Measurements from ENCODE around the gene LRRC31. TPM values are rescaled to one million over a fixed set of nuclear protein-coding genes. Genes with fewer than 3 reads are reported as not detected.

LRRC31 gene
- total RNA-seq: 2.9 TPM

DNA sequence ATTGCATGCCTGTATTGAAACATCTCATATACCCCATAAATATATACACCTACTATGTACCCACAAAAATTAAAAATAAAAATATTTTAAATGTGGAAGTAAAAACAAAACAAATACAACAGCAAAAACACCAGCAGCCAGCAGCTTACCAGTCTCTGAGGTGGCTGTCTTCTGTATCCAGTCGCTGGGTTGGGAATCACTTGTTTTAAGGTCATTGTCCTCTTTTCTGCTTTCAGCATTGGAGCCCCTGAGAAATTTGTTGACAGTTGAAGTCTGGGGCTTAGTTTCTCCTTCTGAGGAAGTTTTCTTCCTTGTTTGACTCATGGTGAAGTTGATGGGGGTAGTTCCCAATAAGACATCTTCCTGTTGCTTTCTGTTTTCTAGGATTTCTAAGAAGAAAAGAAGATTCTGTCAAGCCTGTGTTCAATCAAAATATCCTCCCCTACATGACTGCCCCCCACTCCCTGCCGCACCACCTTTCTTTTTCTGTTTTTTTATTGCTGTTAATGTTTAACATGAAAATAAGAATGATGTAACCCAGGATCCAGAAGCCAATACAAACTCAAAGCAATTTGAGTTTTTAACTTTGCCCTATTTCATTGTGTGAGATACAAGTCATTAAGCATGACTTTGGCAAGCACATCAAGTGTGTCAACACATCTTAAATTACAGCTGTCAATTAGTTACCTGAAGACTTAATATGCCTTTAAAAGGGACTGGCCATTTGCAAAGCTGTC lies at the start of gene LRRC31:
Gene LRRC31, minus strand, starts transcription at position 452 of the 737 bp plus-strand sequence. Its CDS starts 128 bp downstream, at position 324.
- no peak for DNase-seq (ENCODE audit: low spot score)

DNA sequence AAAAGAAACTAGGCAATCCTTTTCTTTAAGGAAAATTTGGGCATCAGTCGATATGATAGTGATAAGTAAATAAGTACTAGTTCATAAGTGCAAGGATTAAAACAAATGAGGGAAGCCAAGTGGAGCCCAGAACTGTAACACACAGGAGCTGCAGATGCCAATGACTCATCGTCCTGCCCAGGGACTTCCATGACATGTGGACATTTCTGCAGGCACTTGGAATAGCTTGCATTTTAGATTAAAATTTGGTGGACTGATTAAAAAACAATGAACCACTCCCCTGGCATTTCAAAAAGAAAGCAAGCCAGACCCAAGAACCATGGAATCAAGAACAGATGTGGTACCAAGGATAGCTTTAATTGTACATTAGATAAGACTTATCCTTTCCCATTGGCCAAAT lies 44.6 kb upstream of the LRRC31 start:
- DNase-seq (ENCODE audit: low spot score): no peak

DNA sequence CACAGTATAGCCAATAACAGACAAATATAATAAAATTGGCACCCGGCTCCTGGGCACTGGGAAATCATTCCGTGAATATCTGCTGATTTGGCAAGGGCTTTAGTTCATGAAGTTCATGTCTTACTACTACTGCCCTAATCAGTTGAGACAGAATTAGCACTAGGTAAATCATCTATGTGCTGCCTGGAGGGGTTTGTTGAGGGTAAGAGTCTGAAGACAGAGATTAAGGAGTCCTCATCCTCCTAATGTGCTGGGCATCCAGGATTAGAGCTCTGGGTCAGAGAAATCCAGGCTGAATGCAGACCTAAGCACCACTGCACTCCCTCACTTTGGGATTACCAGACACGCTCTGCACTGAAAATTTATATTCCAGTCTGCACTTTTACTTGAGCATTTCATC lies 43.6 kb upstream of the LRRC31 start:
- no peak for DNase-seq (ENCODE audit: low spot score)

DNA sequence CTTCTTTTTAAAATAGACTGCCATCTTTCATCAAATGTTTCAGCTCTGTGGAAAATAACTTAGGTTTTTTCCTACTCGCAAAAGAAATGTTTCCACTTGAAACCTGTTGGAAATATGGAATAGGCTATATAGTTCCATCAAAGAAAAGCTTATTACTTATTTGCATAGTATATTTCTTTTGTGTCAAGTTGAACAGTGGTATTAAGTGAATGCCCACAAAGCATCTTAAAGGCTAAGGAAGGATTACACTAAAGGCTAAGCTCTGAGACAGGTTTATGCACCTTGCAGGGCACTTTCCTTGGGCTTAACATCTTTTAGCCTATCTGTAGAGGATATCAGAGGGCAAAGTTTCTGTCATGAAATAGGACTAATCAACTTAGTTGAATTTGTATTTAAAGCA lies 41.5 kb upstream of the LRRC31 start, which contains the start of gene SAMD7:
Gene SAMD7, plus strand, starts transcription at position 301 of the 400 bp plus-strand sequence. CDS start 7,927 bp downstream, outside the sequence.
- DNase-seq (ENCODE audit: low spot score): no peak

DNA sequence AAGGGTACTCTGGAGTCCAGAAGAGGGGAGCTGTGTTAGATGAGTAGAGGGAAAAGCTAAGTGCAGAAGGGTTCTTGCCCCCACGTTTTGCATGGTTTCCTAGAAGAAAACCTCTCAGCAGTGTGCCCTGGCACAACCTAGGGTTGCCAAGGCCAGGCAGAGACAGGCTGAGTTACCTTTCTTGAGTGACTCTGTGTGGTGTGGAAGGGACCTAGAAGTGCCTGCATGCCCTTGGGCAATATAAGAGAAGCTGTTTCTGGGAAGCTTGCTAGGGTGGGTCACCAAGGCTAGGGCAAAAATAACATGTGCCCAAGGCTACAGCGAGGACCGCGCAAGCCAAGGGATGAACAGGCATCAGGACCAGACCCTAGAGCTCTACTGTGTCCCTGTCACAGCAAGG lies 38.2 kb upstream of the LRRC31 start:
- no peak for DNase-seq (ENCODE audit: low spot score)

DNA sequence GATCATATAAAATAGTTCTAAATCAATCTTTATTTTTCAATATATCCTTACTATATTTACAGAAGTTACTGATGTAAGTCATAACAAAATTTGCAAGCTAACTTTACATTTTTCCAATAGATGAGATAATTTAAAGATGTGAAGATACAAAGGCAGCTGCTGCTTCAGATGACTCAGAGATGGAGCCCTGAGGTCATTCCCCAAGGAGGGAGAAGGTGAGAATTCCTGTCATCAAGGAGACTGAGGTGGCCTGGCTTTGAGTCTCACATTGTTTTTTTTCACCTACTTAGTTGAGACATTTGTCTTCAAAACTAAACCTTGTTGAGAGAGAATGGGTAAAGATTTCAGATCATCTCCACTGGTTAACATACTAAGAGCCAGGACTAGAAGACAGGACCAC lies 37.7 kb upstream of the LRRC31 start:
- no peak for DNase-seq (ENCODE audit: low spot score)

DNA sequence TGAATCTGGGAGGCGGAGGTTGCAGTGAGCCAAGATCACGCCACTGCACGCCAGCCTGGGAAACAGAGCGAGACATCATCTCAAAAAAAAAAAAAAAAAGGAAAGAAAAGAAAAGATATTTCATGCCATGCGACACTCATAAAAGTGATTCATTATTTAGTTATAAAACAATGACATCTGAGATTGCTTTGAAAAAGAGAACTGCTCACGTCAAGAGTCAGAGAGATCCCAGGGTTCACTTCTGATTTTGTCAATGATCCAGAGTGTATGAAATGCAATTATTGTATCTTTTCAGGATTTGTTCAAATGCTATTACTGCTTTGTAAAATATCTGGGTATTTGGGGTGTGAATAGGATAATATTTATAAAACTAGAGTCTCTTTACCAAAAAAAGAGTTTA lies 35.7 kb upstream of the LRRC31 start:
- no peak for DNase-seq (ENCODE audit: low spot score)

DNA sequence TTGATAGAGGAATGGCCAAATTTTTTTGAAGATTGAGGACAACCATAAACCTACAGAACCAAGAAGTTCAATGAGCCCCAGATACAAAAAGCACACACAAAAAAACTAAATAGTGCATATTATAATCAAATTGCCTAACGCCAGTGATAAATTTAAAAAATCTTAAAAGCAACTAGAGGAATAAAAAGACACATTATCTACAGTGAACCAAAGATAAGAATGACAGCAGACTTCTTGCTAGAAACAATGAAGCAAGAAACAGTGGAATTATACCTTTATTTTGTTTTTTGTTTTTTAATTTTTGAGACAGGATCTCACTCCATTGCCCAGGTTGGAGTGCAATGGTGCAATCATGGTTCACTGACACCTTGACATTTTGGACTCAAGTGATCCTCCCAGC lies 31.7 kb upstream of the LRRC31 start:
- no peak for DNase-seq (ENCODE audit: low spot score)

DNA sequence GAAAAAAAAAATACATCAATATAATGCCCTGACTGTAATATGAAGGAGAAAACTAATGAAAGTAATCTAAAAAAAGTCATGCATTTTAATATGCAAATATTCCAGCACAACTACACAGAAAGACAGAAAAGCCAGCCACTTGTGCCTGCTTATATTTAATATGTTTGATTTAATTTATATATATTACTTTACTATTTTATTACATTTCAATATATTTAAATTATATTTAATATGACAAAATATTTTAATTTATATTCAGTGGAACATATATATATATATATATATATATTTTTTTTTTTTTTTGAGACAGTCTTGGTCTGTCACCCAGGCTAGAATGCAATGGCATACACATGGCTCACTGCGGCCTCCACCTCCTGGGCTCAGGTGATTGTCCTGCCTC lies 27.5 kb upstream of the LRRC31 start:
- no peak for DNase-seq (ENCODE audit: low spot score)

DNA sequence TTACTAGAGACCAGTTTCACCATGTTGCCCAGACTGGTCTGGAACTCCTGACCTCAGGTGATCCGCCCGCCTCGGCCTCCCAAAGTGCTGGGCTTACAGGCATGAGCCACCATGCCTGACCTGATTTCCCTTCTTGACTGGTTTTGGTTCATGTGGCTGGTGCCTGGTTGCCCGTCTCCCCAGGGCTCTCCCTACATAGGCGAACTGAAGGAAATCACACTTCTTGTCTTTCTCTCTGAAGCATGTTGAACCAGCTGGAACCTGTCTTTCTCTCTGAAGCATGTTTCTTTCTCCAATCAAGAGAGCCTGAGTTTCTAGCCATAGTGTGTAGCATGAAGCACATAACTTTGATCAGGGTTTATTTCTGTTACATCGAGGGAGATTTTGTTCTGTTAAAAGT lies 25.3 kb upstream of the LRRC31 start:
- DNase-seq (ENCODE audit: low spot score): no peak

DNA sequence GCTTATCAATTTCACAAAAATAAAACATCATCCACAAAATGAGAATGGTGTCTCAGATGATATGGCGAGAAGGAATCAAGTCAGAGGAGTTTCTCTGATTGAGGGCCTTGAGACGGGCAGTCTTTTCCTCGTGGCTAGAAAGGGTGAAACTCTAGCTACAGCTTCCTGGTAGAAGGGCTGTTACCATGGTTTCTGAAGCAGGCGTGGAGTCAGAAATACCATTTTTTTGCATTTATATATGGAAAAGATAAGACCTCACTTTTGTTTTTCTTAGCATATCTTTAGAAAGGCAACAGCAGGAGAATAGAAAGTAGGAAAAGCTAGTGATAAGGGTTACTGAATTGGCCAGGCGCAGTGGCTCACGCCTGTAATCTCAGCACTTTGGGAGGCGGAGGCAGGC lies 24.4 kb upstream of the LRRC31 start:
- DNase-seq (ENCODE audit: low spot score): no peak

DNA sequence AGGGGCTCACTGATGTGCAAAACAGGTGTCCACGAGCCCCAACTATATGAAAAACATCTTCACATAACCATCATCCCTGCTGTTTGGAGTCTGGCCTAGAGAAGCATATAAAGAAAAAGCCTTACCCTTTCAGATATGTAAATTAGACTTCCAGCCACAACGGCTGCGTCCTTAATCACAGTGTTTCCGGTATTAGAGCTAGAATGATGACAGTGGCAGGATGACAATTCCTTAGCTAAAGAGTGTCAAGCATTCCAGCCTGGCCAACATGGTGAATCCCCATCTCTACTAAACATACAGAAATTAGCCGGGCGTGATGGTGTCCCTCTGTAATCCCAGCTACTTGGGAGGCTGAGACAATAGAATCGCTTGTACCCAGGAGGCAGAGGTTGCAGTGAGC lies 22.2 kb upstream of the LRRC31 start:
- DNase-seq (ENCODE audit: low spot score): no peak

DNA sequence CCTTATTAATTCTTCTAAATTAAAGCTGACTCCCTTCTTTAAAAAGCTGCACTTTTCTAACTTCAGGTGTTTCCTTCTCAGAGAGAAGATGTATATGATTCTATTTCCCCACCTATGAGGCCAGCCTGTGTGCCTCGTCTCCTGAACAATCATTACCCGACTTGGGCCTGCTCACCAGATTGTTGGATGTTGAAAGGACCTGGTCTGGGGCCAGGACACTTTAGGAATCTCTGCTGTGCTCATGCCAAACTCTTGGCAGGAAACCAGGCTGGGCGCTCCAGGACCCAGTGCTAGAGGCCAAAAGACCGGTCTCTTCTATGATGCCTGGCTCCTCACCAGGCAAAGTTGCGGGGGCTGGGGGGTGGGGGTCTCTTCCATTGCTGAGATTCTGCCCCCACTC lies 16.9 kb upstream of the LRRC31 start:
- DNase-seq (ENCODE audit: low spot score): peak; percentile 54

DNA sequence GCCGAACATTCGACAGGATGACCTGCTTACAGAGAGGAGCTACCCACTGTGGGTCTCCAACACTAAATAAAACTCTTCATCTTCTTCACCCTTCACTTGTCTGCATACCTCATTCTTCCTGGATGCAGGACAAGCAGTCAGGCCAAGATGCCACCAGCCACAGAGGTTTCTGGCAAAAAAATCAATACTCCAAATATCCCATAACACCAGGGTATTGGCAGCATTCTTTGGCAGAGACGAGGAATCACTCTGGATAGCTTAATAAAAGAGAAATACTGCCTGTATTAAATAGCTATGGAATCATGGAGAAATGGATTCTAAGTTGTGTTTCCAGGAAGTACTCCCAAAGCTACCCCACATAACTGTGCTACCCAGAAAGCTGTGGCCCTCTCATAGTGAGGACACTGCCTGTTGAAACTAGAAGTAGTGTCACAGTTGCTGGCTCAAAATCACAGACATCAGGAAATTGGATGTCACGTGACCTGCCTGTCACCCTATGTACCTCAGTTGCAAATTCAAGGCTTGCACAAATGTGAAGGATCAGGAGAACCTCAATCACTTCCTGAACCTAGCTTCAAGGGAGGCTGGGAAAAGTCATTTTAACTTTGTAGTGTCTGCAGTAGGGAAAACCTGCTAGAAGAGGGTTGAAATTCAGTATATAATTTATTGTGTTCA lies 11.0 kb upstream of the LRRC31 start:
- no peak for DNase-seq (ENCODE audit: low spot score)

DNA sequence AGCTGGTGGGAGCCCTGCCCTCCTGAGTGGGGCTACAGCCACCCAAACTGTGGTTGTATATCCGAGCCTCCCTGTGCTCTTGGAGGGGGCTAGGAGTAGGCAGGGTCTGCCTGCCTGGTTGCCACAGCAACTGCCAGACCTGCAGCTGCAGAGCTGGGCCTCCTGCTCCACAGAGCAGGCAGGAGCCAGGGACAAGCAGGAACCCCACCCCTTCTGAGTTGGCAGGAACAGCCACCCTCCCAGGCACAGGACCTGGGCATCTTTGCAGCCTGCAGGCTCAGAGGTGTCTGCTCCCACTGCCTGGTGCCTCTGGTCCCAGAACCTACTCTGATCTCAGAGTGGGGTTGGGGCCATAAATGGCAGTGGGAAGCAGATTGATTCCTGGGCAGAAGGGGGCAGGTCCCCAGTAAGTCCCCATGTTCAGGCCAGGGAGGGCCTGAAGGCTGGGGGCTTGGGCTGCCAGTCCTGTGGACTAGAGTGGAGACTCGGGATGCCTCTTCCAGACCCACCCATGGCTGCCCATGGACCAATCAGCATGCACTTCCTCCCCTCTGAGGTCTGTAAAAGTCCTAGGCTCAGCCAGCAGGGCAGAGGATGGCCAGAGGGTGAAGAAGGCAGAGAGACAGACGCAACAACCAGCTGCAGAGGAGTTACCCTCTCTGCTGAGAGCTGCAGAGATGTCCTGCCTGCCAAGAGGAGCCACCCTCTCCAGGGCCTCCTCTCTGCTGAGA lies 10.3 kb upstream of the LRRC31 start:
- DNase-seq (ENCODE audit: low spot score): no peak

DNA sequence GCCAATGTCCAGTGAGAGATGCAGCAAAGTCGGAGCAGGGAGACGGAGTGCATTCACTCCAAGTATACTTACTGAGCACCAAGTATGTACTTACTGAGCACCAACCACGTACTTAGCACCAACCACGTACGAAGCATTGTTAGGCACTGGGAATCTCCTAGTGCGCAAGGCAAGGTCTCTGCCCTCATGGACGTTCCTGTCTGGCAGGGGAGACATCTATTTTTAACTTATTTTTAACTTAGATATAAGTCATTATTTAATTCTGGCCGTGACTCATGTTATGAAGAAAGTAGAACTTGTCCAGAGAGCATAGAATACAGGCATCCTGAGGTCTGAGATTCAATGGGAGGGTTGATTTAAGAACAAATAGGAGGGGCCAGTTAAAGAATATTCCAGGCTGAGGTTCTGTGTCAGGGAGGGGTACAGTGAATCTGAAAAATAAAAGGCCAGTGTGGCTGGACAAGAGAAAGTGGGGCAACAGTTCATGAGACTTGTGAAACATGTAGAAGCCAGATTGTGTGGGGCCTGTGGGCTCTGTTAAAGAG lies 9.3 kb upstream of the LRRC31 start:
- DNase-seq (ENCODE audit: low spot score): no peak

DNA sequence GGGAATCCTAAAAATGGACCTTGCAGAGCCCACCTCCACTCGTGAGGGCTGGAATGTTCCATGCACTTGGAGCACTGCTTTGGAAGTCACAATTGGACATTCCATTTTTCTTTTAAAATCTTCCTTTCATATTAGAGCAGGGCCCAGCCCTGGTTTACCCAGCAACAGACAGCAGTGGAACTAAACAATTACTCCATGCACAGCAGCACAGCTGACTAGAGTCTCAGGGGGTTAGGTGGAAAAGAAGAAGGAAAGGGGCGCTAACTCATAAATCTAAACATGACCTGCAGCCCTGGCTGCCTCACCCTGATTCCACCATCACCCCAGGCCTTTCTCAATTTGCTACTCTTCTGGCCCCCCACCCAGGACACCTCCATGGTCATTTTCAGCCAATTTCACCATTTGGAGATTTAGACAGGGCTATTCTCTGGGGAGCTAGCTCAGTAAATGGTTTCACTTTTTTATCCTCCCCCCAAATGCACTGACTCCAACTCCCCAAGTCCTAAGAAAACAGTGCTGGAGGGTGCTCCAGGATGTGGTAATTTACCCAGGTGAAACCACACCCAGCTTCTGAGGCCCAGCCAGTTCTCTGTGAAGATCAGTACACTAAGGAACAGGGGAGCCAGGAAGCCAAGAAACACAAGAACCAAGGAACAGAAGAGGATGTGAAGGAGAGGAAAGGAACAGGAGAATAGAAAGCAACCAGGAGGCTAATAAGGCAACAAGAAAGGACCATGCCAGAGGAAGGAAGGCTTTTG lies 1.6 kb upstream of the LRRC31 start:
- no peak for DNase-seq (ENCODE audit: low spot score)

DNA sequence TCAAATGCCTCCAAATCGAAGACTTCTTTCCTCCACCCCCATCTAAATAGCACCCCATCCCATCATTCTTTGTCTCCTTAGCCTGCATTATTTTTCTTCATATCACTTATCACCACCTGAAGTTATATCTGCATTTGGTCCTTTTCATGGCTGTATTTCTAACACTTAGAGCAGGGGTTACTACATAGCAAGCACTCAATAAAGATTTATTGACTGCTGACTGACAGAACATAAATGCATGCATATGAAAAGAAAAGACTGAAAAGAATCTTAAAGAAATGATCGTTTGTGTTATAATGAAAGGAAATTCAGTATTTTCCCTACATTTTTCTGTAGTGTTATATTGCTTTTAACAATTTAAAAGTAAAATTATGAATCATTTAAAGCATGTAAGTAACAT lies 1.4 kb downstream of the LRRC31 start:
- DNase-seq (ENCODE audit: low spot score): no peak

DNA sequence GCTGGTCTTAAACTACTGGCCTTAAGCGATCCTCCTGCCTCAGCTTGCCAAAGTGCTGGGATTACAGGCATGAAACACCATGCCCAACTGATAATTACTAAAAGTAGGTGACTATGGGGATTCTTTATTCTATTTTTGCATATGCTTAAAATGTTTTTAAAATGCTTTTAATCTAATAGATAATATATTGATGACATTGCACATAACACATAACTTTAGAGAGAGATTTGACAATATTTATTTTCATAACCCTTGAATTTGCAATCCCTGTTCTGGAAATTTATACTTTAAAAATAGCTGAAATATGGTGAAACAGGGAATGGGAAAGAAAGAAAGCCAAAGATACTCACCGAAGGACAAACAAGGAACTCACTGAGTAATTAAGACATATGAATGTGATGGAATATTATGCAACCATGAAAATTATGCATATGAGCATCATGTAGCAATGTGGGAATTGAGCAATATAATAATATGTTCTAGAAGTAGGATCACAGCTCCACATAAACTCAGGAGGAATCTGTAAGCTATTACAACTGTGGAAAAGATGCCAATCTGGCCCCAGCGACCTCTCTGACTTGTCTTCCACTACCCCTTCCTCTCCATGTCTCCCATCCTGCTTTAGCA lies 2.0 kb downstream of the LRRC31 start:
- DNase-seq (ENCODE audit: low spot score): no peak

DNA sequence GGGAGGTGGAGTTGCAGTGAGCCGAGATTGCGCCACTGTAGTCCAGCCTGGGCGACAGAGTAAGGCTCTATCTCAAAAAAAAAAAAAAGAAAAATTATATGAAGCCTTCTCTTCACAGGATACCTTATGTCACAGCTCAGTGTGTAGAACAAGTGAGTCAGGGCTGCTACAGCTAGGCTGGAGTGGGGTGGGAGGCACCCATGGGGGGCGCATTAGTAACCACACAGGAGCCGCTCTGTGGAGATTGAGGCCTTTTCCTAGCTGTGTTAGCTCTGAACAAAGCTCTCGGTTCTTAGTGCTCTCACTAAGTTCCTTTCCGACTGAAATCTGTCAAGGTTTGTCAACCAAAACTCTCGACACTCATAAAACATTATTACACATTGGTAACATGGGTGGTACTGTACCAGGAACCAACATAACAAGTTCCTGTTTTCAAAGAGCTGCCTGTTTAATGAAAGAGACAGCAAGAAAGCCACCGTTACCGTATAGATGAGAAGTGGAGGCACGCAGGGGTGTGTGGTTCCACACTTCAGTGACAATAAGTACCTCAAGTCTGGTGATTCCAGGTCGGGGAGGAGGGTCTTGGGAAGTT lies 4.5 kb downstream of the LRRC31 start:
- no peak for DNase-seq (ENCODE audit: low spot score)

DNA sequence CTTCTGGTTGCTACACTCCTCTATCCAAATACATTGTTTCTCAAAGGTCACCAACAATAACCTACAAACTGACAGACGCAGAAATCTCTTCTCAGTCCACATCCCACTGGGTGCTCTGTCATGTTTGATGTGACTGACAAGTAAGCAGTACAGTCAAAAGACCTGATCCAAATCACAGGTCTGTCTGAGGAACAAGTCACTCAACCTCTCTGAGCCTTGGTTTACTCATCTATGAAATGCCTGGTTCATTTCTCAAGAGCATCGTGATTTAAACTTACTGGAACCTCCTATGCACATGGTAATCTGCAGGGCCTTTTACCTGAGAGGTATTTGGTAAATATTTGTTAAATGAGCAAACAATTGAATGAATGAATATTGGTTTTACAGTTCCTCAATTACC lies 5.5 kb downstream of the LRRC31 start:
- DNase-seq (ENCODE audit: low spot score): no peak
